AG09309 (cell line): ENCODE measurements around the gene MUC20.
"Not testable (repeated sequence)": the region's sequence is repeated elsewhere in the genome, so short reads cannot be mapped to it uniquely, and the experiment has no call there.

ENCODE experiments used
- DNase-seq: peaks from one replicate; pipeline ENCODE4 v3.0.0-alpha.2; 2010; ENCODE audit warnings: low read depth
- H3K4me3 ChIP-seq: 2 replicates; pipeline ENCODE4 v1.5.1; 2011; ENCODE audit warnings: mild to moderate bottlenecking, low read depth, low read length, moderate library complexity; ENCODE audit not compliant: control insufficient read depth
- CTCF ChIP-seq: IDR thresholded peaks from 2 replicates; pipeline ENCODE4 v1.5.1; 2011; ENCODE audit warnings: mild to moderate bottlenecking, low read depth, low read length, inconsistent platforms; ENCODE audit not compliant: insufficient read depth, control insufficient read depth; ENCODE audit errors: missing control alignments

Gene MUC20

GRCh38 chr3:195736866-195737490 is 16.2 kb downstream of the MUC20 start:
- DNase-seq, result no peak
- no peak for TF ChIP-seq CTCF
- H3K4me3 ChIP-seq, result no peak overlapping the region

- not testable (repeated sequence) for DNase-seq, H3K4me3 ChIP-seq
Observed at GRCh38 chr3:195737782-195738181, 17.0 kb downstream of the MUC20 start.

GRCh38 chr3:195738274-195739044 is 17.7 kb downstream of the MUC20 start:
- TF ChIP-seq CTCF, result no peak
- no peak overlapping the region for H3K4me3 ChIP-seq
- no peak for DNase-seq

GRCh38 chr3:195739561-195740111 is 18.9 kb downstream of the MUC20 start:
- no peak for TF ChIP-seq CTCF
- DNase-seq, result no peak
- H3K4me3 ChIP-seq, result no peak overlapping the region

GRCh38 chr3:195744437-195744836 is 23.7 kb downstream of the MUC20 start:
- no peak overlapping the region for H3K4me3 ChIP-seq
- no peak for TF ChIP-seq CTCF
- DNase-seq, result no peak

- TF ChIP-seq CTCF, result no peak
- H3K4me3 ChIP-seq, result no peak overlapping the region
- DNase-seq, result no peak
Observed at GRCh38 chr3:195746346-195746745, 25.6 kb downstream of the MUC20 start.

- no peak for DNase-seq
- no peak for TF ChIP-seq CTCF
Observed at GRCh38 chr3:195746751-195747150, 26.0 kb downstream of the MUC20 start.

More at GRCh38 chr3:195746751-195747150, 26.0 kb downstream of the MUC20 start:
- H3K4me3 ChIP-seq, result no peak overlapping the region
